ENCODE data around the gene C2orf76.

GRCh38 chr2:119266091-119266589 is 100.5 kb downstream of the C2orf76 start:
- no peak for TF ChIP-seq PML (IDR thresholded peaks at IDR 0.05; ENCODE audit: low read length)
- TF ChIP-seq NR2F1 (conservative IDR thresholded peaks at IDR 0.05): no peak
- no peak for TF ChIP-seq LARP7 (IDR thresholded peaks at IDR 0.05)
- TF ChIP-seq POLR2AphosphoS5 (IDR thresholded peaks at IDR 0.05; ENCODE audit: low read length): no peak
- TF ChIP-seq USF2 (IDR thresholded peaks at IDR 0.05; ENCODE audit: borderline replicate concordance, low read depth, low read length): no peak
- TF ChIP-seq, protein P1, sequence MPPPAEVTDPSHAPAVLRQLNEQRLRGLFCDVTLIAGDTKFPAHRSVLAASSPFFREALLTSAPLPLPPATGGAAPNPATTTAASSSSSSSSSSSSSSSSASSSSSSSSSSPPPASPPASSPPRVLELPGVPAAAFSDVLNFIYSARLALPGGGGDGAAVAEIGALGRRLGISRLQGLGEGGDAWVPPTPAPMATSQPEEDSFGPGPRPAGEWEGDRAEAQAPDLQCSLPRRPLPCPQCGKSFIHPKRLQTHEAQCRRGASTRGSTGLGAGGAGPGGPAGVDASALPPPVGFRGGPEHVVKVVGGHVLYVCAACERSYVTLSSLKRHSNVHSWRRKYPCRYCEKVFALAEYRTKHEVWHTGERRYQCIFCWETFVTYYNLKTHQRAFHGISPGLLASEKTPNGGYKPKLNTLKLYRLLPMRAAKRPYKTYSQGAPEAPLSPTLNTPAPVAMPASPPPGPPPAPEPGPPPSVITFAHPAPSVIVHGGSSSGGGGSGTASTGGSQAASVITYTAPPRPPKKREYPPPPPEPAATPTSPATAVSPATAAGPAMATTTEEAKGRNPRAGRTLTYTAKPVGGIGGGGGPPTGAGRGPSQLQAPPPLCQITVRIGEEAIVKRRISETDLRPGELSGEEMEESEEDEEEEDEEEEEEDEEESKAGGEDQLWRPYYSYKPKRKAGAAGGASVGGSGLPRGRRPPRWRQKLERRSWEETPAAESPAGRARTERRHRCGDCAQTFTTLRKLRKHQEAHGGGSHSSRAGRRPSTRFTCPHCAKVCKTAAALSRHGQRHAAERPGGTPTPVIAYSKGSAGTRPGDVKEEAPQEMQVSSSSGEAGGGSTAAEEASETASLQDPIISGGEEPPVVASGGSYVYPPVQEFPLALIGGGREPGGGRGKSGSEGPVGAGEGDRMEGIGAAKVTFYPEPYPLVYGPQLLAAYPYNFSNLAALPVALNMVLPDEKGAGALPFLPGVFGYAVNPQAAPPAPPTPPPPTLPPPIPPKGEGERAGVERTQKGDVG (CRISPR knock-in tag; IDR thresholded peaks at IDR 0.05): no peak
- no peak for TF ChIP-seq RAD21 (IDR thresholded peaks at IDR 0.05; ENCODE audit: insufficient read depth, low read depth, low read length)
- no peak for TF ChIP-seq GABPA (IDR thresholded peaks at IDR 0.05; ENCODE audit: low read depth)

Measured in GM12878 (cell line).